Ovary (tissue), 9 donors: ENCODE data around the gene APPL2. TPM values are rescaled to one million over a fixed set of nuclear protein-coding genes. Genes with fewer than 3 reads are reported as not detected.
A peak's percentile ranks its signal among the peaks of the same experiment; 100 is the strongest.

ENCODE experiments used
- DNase-seq, 5 donors: peaks; one replicate each; pipeline ENCODE4 v3.0.0-alpha.2; 2019 to 2020
- H3K27ac ChIP-seq, 2 donors: fragments of 200-600 bp; one replicate each; pipeline versions ENCODE4 v1.5.1 to v1.8.0; 2019 to 2022
- H3K27me3 ChIP-seq: fragments of 200-600 bp; one replicate; pipeline ENCODE4 v1.8.0; 2022
- H3K36me3 ChIP-seq: fragments of 200-600 bp; sonication (generic); one replicate; pipeline ENCODE4 v1.5.1; 2019
- H3K4me1 ChIP-seq: one replicate; pipeline ENCODE4 v1.8.1; 2013; ENCODE audit warnings: mild to moderate bottlenecking, moderate library complexity; ENCODE audit not compliant: insufficient read depth
- H3K4me3 ChIP-seq: fragments of 200-600 bp; sonication (generic); one replicate; pipeline ENCODE4 v1.5.1; 2017
- H3K9me3 ChIP-seq, 2 donors: fragments of 200-600 bp in 1 of 2; sonication (generic) in 1 of 2; one replicate each; pipeline versions ENCODE4 v1.5.1 to v1.8.1; 2013 to 2019; ENCODE audit warnings: mild to moderate bottlenecking in 1 of 2, moderate library complexity in 1 of 2
- CTCF ChIP-seq, 3 donors: fragments of 450-650 bp in 2 of 3; fragments of 200-600 bp in 1 of 3; IDR thresholded peaks; one replicate each; pipeline versions ENCODE4 v1.5.1 to v1.8.0; 2016 to 2022; ENCODE audit warnings: antibody characterized with exemption in 3 of 3, mild to moderate bottlenecking in 1 of 3
- EP300 ChIP-seq: sonication (generic); formaldehyde crosslinking; IDR thresholded peaks from one replicate; pipeline ENCODE4 v1.6.1; 2017; ENCODE audit warnings: antibody characterized with exemption
- POLR2A ChIP-seq: fragments of 450-650 bp; IDR thresholded peaks from one replicate; pipeline ENCODE4 v1.6.1; 2017; ENCODE audit warnings: antibody characterized with exemption, mild to moderate bottlenecking, moderate library complexity
- WGBS, 3 donors: extraction: QIAGEN DNeasy Blood & Tissue Kit in 1 of 3; methylation state at CpG; one replicate each; pipeline versions ENCODE4 v1.1.5 to v1.1.7; 2013 to 2017; 5-methylcytosine and 5-hydroxymethylcytosine counted together
- intact Hi-C, 4 donors: fragments of 100-400 bp; cut with DNase I; formaldehyde crosslinking; loops; one replicate each; pipeline versions ENCODE4 v1.11.0 to v1.15.1; 2022 to 2023
- polyA plus RNA-seq, 2 donors: library from polyadenylated mRNA; stranded (reverse); fragments of 200-250 nt in 1 of 2; fragments of 350-450 nt in 1 of 2; fragmentation: Illumina TruSeq in 1 of 2; extraction: RNeasy Lipid Tissue Mini Kit (QIAGEN cat#74804) in 1 of 2; gene quantifications; one replicate each; pipeline ENCODE4 v1.2.3, GENCODE V29; 2013 to 2014
- total RNA-seq, 7 donors: library from RNA; depleted of rRNA in 2 of 7; stranded (reverse); fragments of >200 nt in 2 of 7; fragmentation: NEBNext Ultra II Directional in 3 of 7; extraction: Animal tissue kit (Norgen Biotek cat#: 25700) in 3 of 7; gene quantifications; one replicate each; pipeline versions ENCODE4 v1.1.0 to v1.2.4, GENCODE V29; 2016 to 2023
- donor health status: DM: no; HTN: no; CAD: no; lungs with moderate emphysema.
- donor health status: DM: no; HTN: no; CAD: no.
- donor health status: Bipolar disorder and iron deficiency.
- donor health status: DM: yes; HTN: yes; CAD: no.
- donor health status: DM: no; HTN: no; CAD: no.
- donor health status: DM: yes; HTN: yes; CAD: no.

The APPL2 gene
- total and polyA plus RNA-seq, 9 donors, result 27.4 to 66.2 (median 36.2) TPM

- WGBS, 3 donors, result 4 to 18% (median 6%) methylated on average over 1 of the region's 1 CpG
- no peaks in the 10 kb centered on the region for H3K27me3 ChIP-seq
- intact Hi-C loops, result no loop called here
- no peak for DNase-seq
- H3K36me3 ChIP-seq, result no peaks in the 10 kb centered on the region
- H3K9me3 ChIP-seq, result no peaks in the 10 kb centered on the region
- H3K27ac ChIP-seq, result no peak overlapping the region
- H3K4me3 ChIP-seq, result no peak overlapping the region
- TF ChIP-seq POLR2A (no peak), EP300 (no peak), CTCF (IDR thresholded peaks at IDR 0.05) (no peak)
- H3K4me1 ChIP-seq, result peaks cover 6% of the 10 kb centered on the region
These were observed 7.5 kb downstream of the APPL2 start for GRCh38 chr12:105228494-105228893.

- no peak for TF ChIP-seq POLR2A
- TF ChIP-seq CTCF (IDR thresholded peaks at IDR 0.05), result no peak
- no peak for TF ChIP-seq EP300
- Histone ChIP-seq H3K36me3 (no peaks in the 10 kb centered on the region), H3K27me3 (no peaks in the 10 kb centered on the region), H3K9me3 (no peaks in the 10 kb centered on the region), H3K27ac (no peak overlapping the region), H3K4me3 (no peak overlapping the region), H3K4me1 (peaks cover 6% of the 10 kb centered on the region)
- no peak for DNase-seq
- intact Hi-C loops, result no loop called here
- 92 to 95% (median 94%) methylated on average over 3 of the region's 3 CpGs for WGBS, 3 donors
These were observed 8.1 kb downstream of the APPL2 start for GRCh38 chr12:105227879-105228278.

GRCh38 chr12:105226219-105226618 lies 9.8 kb downstream of the APPL2 start:
- WGBS, 3 donors, result 19 to 38% (median 28%) methylated on average over 8 of the region's 8 CpGs
- intact Hi-C loops, result no loop called here

GRCh38 chr12:105225505-105226015 lies 10.4 kb downstream of the APPL2 start:
- no peak for DNase-seq
- WGBS, 3 donors, result 77 to 79% (median 78%) methylated on average over 5 of the region's 5 CpGs
- peaks cover 4% of the 10 kb centered on the region for H3K4me1 ChIP-seq
- no peaks in the 10 kb centered on the region for H3K36me3 ChIP-seq
- intact Hi-C loops, result no loop called here
- no peaks in the 10 kb centered on the region for H3K27me3 ChIP-seq
- TF ChIP-seq CTCF (IDR thresholded peaks at IDR 0.05) (no peak), POLR2A (no peak), EP300 (no peak)
- no peak overlapping the region for H3K27ac ChIP-seq
- no peaks in the 10 kb centered on the region for H3K9me3 ChIP-seq
- H3K4me3 ChIP-seq, result no peak overlapping the region

More at GRCh38 chr12:105226219-105226618, 9.8 kb downstream of the APPL2 start:
- Histone ChIP-seq H3K36me3 (no peaks in the 10 kb centered on the region), H3K4me3 (no peak overlapping the region), H3K4me1 (peaks cover 1% of the 10 kb centered on the region), H3K9me3 (no peaks in the 10 kb centered on the region), H3K27ac (no peak overlapping the region), H3K27me3 (no peaks in the 10 kb centered on the region)
- TF ChIP-seq POLR2A, result no peak
- TF ChIP-seq CTCF (IDR thresholded peaks at IDR 0.05), result no peak
- no peak for TF ChIP-seq EP300
- DNase-seq, result peak; percentile 45 to 68 (median 47)
